ENCODE measurements around the gene CA10. TPM values are rescaled to one million over a fixed set of nuclear protein-coding genes. Genes with fewer than 3 reads are reported as not detected.

CA10 gene
- total RNA-seq, 2 donors from 2014 or later, result not detected

DNA sequence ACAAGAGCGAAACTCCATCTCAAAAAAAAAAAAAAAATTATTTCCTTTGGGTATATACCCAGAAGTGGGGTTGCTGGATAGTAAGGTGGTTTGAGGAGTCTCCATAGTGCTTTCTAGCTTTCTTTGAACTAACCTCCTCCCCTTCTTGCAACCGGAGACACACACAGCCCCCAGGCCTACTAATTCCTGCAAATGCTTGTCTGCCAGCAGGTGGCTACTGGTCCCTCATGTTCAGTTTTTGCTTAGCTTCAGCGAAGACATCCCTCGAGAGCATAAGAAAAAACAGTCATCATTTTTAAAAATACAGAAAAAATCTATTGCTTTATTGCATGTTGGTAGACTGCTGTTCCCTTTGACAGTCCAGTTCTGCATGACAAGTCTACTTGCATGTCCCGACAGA lies 459.2 kb downstream of the CA10 start:
- ATAC-seq (ENCODE audit: insufficient number of reproducible peaks, low FRiP score, low read depth) (no peak), DNase-seq (ENCODE audit: low spot score) (no peak)
- Histone ChIP-seq H3K4me3 (no peak overlapping the region), H3K36me3 (no peaks in the 10 kb centered on the region), H3K4me1 (ENCODE audit: control insufficient read depth in 1 of 2, low read depth in 2 of 2) (peaks cover 10 to 17% of the 10 kb centered on the region in 2 donors), H3K9me3 (no peaks in the 10 kb centered on the region), H3K27me3 (replicated peaks; ENCODE audit: insufficient read depth) (no peaks in the 10 kb centered on the region), H3K27ac (no peak overlapping the region)
- TF ChIP-seq, protein P1, sequence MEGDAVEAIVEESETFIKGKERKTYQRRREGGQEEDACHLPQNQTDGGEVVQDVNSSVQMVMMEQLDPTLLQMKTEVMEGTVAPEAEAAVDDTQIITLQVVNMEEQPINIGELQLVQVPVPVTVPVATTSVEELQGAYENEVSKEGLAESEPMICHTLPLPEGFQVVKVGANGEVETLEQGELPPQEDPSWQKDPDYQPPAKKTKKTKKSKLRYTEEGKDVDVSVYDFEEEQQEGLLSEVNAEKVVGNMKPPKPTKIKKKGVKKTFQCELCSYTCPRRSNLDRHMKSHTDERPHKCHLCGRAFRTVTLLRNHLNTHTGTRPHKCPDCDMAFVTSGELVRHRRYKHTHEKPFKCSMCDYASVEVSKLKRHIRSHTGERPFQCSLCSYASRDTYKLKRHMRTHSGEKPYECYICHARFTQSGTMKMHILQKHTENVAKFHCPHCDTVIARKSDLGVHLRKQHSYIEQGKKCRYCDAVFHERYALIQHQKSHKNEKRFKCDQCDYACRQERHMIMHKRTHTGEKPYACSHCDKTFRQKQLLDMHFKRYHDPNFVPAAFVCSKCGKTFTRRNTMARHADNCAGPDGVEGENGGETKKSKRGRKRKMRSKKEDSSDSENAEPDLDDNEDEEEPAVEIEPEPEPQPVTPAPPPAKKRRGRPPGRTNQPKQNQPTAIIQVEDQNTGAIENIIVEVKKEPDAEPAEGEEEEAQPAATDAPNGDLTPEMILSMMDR (IDR thresholded peaks at IDR 0.05), result no peak

DNA sequence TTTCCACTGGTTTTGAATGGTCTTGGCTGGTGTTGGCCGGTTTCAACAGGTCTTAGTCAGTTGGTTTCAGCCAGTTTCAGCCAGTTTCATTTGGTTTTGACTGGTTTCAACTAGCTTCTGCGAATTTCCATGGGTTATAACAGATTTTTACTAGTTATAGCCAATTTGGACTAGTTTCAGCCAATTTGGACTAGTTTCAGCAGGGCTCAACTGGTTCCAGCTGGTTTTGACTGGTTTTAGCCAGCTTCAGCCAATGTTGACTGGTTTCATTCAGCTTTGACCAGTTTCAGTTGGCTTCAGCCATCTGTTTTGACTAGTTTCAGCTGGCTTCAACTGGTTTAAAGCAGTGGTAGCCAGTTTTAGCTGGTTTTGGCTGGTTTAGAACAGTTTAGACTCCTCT lies 465.6 kb downstream of the CA10 start:
- TF ChIP-seq, protein P1 (IDR thresholded peaks at IDR 0.05), result no peak
- ATAC-seq (ENCODE audit: insufficient number of reproducible peaks, low FRiP score, low read depth), result no peak
- no peaks in the 10 kb centered on the region for H3K36me3 ChIP-seq
- H3K4me1 ChIP-seq (ENCODE audit: control insufficient read depth in 1 of 2, low read depth in 2 of 2), result no peaks in the 10 kb centered on the region
- no peak for DNase-seq (ENCODE audit: low spot score)
- H3K4me3 ChIP-seq, result no peak overlapping the region
- no peaks in the 10 kb centered on the region for H3K9me3 ChIP-seq
- H3K27me3 ChIP-seq (replicated peaks; ENCODE audit: insufficient read depth), result no peaks in the 10 kb centered on the region
- H3K27ac ChIP-seq, result no peak overlapping the region

DNA sequence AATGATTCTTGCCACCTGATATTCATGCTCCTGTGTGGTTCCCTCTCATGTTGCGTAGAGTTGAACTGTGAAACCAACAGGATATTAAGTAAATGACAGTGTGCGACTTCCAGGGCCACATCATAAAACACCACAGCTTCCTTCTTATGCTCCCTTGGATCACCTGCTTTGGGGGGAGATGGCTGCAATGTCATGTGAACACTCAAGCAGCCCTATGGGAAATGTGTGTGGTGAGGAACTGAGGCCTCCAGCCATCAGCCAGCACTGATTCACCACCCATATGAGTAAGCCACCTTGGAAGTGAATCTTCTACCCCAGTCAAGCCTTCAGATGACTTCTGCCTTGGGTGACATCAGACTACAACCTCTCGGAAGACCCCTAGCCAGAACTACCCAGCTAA lies 470.6 kb downstream of the CA10 start:
- no peaks in the 10 kb centered on the region for H3K4me1 ChIP-seq (ENCODE audit: control insufficient read depth in 1 of 2, low read depth in 2 of 2)
- H3K36me3 ChIP-seq, result no peaks in the 10 kb centered on the region
- ATAC-seq (ENCODE audit: insufficient number of reproducible peaks, low FRiP score, low read depth) (no peak), DNase-seq (ENCODE audit: low spot score) (no peak)
- H3K9me3 ChIP-seq, result no peaks in the 10 kb centered on the region
- no peaks in the 10 kb centered on the region for H3K27me3 ChIP-seq (replicated peaks; ENCODE audit: insufficient read depth)
- no peak overlapping the region for H3K4me3 ChIP-seq
- no peak overlapping the region for H3K27ac ChIP-seq
- TF ChIP-seq, protein P1 (IDR thresholded peaks at IDR 0.05), result no peak

DNA sequence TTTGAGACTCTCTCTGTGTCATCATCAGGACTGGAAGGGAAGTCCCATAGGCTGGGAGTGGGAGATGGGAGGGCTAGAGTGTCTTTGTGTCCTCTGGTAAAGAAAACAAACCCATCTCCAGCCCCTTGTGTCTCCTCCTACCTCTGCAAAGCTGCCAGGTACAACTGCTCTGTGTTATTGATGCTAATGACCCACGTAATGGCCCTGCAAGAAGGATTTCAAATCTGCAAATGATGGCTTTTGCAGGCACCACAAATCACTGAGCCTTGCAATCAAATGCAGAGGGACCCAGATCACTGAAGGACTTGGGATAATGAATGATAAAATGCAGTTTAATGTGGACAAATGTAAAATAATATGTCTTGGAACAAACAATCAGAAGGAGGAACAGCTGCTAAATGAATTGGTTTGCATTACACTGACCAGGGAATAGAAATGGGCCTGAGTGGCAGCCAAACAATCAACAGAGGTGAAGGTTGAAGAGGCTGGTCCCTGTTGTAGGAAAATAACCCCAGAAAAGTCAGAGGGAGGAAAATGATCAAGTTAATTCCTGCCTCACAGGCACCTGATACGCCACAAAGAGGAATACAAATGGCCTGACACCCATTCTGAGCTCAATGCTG lies 473.1 kb downstream of the CA10 start:
- H3K4me1 ChIP-seq (ENCODE audit: control insufficient read depth in 1 of 2, low read depth in 2 of 2), result no peaks in the 10 kb centered on the region
- no peak overlapping the region for H3K27ac ChIP-seq
- H3K9me3 ChIP-seq, result no peaks in the 10 kb centered on the region
- no peak for ATAC-seq (ENCODE audit: insufficient number of reproducible peaks, low FRiP score, low read depth)
- no peak overlapping the region for H3K4me3 ChIP-seq
- TF ChIP-seq, protein P1 (IDR thresholded peaks at IDR 0.05), result no peak
- no peaks in the 10 kb centered on the region for H3K36me3 ChIP-seq
- DNase-seq (ENCODE audit: low spot score), result no peak
- no peaks in the 10 kb centered on the region for H3K27me3 ChIP-seq (replicated peaks; ENCODE audit: insufficient read depth)

DNA sequence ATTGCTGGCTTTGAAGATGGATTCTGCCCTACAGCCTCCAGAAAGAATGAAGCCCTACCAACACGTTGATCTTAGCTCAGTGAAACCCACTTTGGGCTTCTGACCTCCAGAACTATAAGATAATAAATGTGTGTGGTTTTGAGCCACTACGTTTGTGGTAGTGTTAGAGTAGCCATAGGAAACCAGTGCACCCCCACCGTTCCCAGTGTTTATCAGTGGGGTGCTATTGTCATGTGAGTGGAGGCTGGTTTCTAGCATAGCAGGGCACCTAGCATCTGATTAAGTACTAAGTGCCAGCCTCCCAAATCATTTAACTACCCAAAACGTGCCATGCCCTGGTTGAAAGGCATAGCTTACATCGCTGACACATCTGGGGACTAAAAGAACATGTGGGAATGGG lies 474.3 kb downstream of the CA10 start:
- Histone ChIP-seq H3K27me3 (replicated peaks; ENCODE audit: insufficient read depth) (no peaks in the 10 kb centered on the region), H3K9me3 (no peaks in the 10 kb centered on the region), H3K27ac (no peak overlapping the region), H3K36me3 (no peaks in the 10 kb centered on the region), H3K4me3 (no peak overlapping the region), H3K4me1 (ENCODE audit: control insufficient read depth in 1 of 2, low read depth in 2 of 2) (no peaks in the 10 kb centered on the region)
- TF ChIP-seq, protein P1 (IDR thresholded peaks at IDR 0.05), result no peak
- no peak for DNase-seq (ENCODE audit: low spot score)
- no peak for ATAC-seq (ENCODE audit: insufficient number of reproducible peaks, low FRiP score, low read depth)
